Endothelial cell (in vitro differentiated cells): Measurements from ENCODE around the gene HERC2. TPM values are rescaled to one million over a fixed set of nuclear protein-coding genes. Genes with fewer than 3 reads are reported as not detected.
A peak's percentile ranks its signal among the peaks of the same experiment; 100 is the strongest.

Source experiments
- DNase-seq: peaks from one replicate; pipeline ENCODE4 v3.0.0; 2021; ENCODE audit warnings: low spot score
- H3K27ac Mint-ChIP-seq: one replicate; pipeline ENCODE4 v1.8.0; 2021; ENCODE audit warnings: mixed read lengths, inconsistent platforms; ENCODE audit not compliant: unreplicated experiment
- H3K27me3 Mint-ChIP-seq: one replicate; pipeline ENCODE4 v1.8.0; 2021; ENCODE audit warnings: mild to moderate bottlenecking, moderate library complexity, mixed read lengths, inconsistent platforms; ENCODE audit not compliant: unreplicated experiment
- H3K36me3 Mint-ChIP-seq: one replicate; pipeline ENCODE4 v1.8.0; 2021; ENCODE audit warnings: mild to moderate bottlenecking, low read depth, mixed read lengths, inconsistent platforms; ENCODE audit not compliant: unreplicated experiment
- H3K4me1 Mint-ChIP-seq: one replicate; pipeline ENCODE4 v1.8.0; 2021; ENCODE audit warnings: mild to moderate bottlenecking, mixed read lengths, inconsistent platforms; ENCODE audit not compliant: unreplicated experiment
- H3K4me3 Mint-ChIP-seq: one replicate; pipeline ENCODE4 v1.8.0; 2021; ENCODE audit warnings: mild to moderate bottlenecking, mixed read lengths, inconsistent platforms; ENCODE audit not compliant: unreplicated experiment
- H3K9me3 Mint-ChIP-seq: one replicate; pipeline ENCODE4 v1.8.0; 2021; ENCODE audit warnings: mixed read lengths, inconsistent platforms; ENCODE audit not compliant: unreplicated experiment
- total RNA-seq: library from RNA; stranded (reverse); fragmentation: NEBNext Ultra II Directional; extraction: Animal tissue kit (Norgen Biotek cat#: 25700); gene quantifications from one replicate; pipeline ENCODE4 v1.2.1, GENCODE V29; 2021; ENCODE audit not compliant: unreplicated experiment
- TF ChIP-seq, protein P1 (sequence below): fragments of 200-600 bp; sonication (generic); IDR thresholded peaks from one replicate; pipeline ENCODE4 v1.5.0; 2021; ENCODE audit warnings: antibody characterized with exemption; ENCODE audit not compliant: unreplicated experiment

The HERC2 gene
- total RNA-seq, 1 donor from 2014 or later = 84.6 TPM

DNA sequence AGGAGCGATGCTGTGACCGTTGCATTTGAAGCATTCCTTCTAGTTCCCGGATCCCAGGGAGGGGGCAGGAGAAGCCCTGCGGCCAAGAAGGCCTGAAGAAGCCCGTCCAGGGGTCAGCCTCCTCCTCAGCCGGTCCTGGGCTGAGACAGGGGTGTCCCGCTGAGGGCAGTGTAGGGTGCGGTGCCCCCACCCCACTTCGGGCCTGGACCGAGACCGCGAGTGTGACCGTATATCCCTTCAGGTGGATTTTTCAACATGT is 225.6 kb downstream of the HERC2 start:
- Mint-ChIP-seq H3K4me1 (peaks cover 18% of the 10 kb centered on the region), H3K9me3 (no peaks in the 10 kb centered on the region), H3K36me3 (peaks cover 21% of the 10 kb centered on the region), H3K4me3 (peak overlapping the region; percentile 89), H3K27ac (no peak overlapping the region), H3K27me3 (peaks cover 47% of the 10 kb centered on the region)
- TF ChIP-seq, protein P1, sequence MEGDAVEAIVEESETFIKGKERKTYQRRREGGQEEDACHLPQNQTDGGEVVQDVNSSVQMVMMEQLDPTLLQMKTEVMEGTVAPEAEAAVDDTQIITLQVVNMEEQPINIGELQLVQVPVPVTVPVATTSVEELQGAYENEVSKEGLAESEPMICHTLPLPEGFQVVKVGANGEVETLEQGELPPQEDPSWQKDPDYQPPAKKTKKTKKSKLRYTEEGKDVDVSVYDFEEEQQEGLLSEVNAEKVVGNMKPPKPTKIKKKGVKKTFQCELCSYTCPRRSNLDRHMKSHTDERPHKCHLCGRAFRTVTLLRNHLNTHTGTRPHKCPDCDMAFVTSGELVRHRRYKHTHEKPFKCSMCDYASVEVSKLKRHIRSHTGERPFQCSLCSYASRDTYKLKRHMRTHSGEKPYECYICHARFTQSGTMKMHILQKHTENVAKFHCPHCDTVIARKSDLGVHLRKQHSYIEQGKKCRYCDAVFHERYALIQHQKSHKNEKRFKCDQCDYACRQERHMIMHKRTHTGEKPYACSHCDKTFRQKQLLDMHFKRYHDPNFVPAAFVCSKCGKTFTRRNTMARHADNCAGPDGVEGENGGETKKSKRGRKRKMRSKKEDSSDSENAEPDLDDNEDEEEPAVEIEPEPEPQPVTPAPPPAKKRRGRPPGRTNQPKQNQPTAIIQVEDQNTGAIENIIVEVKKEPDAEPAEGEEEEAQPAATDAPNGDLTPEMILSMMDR = no peak
- no peak for DNase-seq

DNA sequence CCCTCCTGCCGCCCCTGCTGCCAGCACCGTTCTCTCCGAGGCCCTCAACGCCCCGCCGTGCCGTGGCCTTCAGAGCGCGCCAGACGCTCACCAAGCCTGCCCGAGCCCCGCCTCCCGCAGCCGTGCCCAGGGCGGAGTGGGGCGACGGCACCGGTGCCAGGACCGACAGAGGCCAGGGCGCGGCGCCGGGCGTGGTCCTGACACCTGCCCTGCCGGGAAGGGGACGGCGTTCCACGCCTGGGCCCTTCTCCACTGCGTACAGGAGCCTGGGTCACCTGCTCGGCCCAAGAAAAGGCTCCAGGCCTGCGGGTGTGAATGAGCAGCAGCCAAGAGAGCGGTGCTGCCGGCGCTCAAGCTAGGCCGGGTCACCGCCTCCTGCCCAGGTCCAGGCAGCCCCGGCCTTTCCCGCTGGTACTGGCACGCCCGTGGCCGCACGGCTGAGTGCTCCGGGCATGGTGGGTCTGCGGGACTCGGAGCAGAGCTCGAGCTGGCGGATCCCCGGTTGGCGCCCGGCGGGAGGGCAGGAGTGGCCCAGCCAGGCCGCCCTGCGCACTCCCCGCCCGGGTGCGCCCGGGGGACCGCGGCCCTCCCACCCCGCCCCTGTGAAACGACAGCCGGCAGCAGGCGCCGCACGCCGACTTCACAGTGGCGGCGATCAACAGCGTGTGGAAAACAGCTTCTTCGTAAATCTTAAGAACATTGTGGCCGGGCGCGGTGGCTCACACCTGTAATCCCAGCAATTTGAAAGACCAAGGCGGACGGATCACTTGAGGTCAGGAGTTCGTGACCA is 227.1 kb downstream of the HERC2 start:
- peaks cover 38% of the 10 kb centered on the region for H3K27me3 Mint-ChIP-seq
- no peak overlapping the region for H3K27ac Mint-ChIP-seq

DNA sequence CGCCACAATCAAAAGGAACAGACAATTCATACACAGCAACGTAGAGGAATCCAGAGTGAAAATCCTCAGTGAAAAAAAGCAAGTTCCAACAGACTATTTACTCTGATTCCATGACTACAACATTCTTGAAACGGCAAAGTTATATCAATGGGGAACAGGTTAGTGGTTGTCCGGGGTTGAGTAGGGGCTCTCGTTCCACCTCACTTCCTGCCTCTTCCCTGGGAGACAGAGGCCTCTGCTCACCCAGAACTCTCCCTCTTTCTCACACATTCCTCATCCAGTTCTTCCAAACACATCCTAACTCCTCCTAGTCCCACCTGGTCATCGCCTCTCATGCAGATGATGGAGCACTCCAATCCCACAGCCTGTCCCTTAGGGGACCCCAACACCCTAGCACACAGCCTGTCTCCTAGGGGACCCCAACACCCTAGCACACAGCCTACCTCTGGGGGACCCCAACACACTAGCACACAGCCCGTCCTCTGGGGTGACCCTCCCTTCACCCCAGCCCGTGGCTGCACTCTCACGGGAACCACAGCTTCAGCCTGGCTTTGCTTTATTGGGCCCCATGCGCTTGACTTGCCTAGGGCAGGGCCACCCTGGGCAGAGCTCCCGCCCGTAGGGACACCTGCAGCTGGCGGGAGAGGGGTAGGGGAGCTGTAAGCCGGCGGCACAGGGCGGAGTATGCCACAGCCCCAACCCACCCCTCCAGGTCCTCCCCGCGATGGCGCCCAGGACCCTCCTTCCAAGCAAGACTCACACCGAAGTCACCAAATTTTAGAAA is 228.0 kb downstream of the HERC2 start:
- no peak overlapping the region for H3K4me3 Mint-ChIP-seq
- H3K36me3 Mint-ChIP-seq = peaks cover 11% of the 10 kb centered on the region
- peaks cover 9% of the 10 kb centered on the region for H3K4me1 Mint-ChIP-seq
- no peaks in the 10 kb centered on the region for H3K9me3 Mint-ChIP-seq
- no peak for DNase-seq
- H3K27me3 Mint-ChIP-seq = peaks cover 30% of the 10 kb centered on the region
- no peak overlapping the region for H3K27ac Mint-ChIP-seq
- TF ChIP-seq, protein P1 = no peak

More for the DNA sequence above, 227.1 kb downstream of the HERC2 start:
- H3K4me1 Mint-ChIP-seq = peaks cover 13% of the 10 kb centered on the region
- H3K4me3 Mint-ChIP-seq = peak overlapping the region; percentile 59
- no peaks in the 10 kb centered on the region for H3K9me3 Mint-ChIP-seq
- TF ChIP-seq, protein P1 = no peak
- H3K36me3 Mint-ChIP-seq = peaks cover 15% of the 10 kb centered on the region
- DNase-seq = peak; percentile 29

DNA sequence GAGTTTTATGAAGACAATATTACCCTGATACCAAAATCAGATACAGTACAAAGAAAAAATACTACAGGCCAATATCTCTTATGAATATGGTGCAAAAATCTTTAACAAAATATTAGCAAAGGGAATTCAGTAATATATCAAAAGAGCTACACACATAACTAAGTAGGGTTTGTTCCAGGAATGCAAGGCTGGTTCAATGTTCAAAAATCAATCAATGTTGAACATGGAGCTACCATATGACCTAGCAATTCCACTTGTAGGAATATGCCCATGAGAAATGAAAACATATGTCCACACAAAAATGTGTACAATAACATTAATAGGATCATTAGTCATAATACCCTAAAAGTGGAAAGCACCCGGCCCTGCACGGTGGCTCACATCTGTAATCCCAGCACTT is 230.7 kb downstream of the HERC2 start:
- peaks cover 19% of the 10 kb centered on the region for H3K27me3 Mint-ChIP-seq
- TF ChIP-seq, protein P1 = no peak

DNA sequence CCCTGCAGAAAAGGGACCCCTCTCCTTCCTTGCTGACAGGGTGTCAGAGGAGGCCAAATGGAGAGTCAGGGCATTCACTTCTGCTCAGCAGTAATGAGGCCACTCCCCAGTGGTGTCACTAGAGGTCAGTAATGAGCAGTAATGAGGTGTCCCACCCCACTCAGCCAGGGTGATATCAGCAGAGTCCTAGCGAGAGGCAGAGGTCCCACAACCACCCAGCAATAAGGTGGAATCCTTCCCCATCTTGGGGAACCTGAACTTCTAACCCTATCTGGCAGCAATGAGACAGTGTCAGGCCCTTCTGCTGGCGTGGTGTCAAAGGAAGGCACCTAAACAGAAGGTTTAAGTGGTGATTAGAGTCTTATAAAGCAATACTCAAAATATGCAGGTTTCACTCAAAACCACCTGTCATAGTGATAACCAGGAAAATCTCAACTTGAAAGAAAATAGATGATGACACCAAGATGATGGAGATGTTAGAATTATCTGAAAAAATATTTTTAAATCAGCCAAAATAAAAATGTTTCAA is 235.7 kb downstream of the HERC2 start:
- TF ChIP-seq, protein P1 = peak; percentile 40
- H3K4me3 Mint-ChIP-seq = no peak overlapping the region

More for the DNA sequence above, 230.7 kb downstream of the HERC2 start:
- H3K36me3 Mint-ChIP-seq = no peaks in the 10 kb centered on the region
- no peaks in the 10 kb centered on the region for H3K9me3 Mint-ChIP-seq
- H3K4me1 Mint-ChIP-seq = peaks cover 3% of the 10 kb centered on the region
- H3K27ac Mint-ChIP-seq = no peak overlapping the region
- DNase-seq = no peak
- no peak overlapping the region for H3K4me3 Mint-ChIP-seq

More for the DNA sequence above, 235.7 kb downstream of the HERC2 start:
- H3K27ac Mint-ChIP-seq = no peak overlapping the region
- H3K36me3 Mint-ChIP-seq = no peaks in the 10 kb centered on the region
- H3K4me1 Mint-ChIP-seq = no peaks in the 10 kb centered on the region
- H3K27me3 Mint-ChIP-seq = peaks cover 3% of the 10 kb centered on the region
- no peaks in the 10 kb centered on the region for H3K9me3 Mint-ChIP-seq
- DNase-seq = peak; percentile 68
